ENCODE measurements around the gene RIMBP2.

RIMBP2 gene

DNA sequence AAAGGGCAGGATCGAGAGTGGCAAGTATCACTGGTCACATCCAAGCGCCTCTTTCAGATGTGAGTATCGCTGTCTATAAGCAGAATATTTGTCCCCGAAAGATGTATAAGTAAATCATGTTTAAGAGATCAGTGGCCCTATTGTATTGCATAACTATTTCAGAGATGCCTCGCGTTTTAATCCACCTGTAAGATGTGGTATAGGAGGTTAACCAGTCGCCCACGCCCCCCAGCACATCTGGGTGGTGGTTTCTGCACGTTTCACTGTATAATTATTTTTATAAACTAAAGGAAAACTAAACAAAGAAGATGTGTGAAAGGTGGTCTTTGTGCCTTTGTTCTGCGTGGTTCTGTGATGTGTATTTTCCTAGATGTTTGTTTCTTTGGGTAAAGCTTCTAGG lies 28.9 kb downstream of the RIMBP2 start:
- in situ Hi-C loops (cut with MboI; ENCODE audit: low sequenced_read_pairs), result no loop called here

GRCh38 chr12:130686511-130686991 lies 29.5 kb downstream of the RIMBP2 start:
- in situ Hi-C loops (cut with MboI; ENCODE audit: low sequenced_read_pairs), result no loop called here

DNA sequence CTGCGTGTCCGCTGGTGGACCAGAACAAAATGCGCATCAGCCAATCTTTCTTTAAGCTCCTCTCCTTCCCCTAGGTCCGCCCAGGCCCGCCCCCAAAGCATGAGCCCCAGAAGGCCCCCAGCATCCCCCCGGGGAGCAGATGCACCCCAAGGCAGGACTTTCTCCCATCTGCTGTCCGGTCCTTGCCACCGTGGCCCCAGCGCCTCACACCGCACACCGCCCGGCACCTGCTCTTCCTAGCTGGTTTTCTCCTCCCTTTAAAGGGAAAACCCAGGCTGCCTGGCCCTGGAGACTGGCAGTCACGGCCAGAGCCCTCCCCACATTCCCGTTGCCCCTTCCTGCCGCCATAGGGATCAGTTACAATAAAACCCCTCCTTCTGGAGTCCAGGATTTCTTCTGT lies 30.2 kb downstream of the RIMBP2 start:
- in situ Hi-C loops (cut with MboI; ENCODE audit: low sequenced_read_pairs), result no loop called here

DNA sequence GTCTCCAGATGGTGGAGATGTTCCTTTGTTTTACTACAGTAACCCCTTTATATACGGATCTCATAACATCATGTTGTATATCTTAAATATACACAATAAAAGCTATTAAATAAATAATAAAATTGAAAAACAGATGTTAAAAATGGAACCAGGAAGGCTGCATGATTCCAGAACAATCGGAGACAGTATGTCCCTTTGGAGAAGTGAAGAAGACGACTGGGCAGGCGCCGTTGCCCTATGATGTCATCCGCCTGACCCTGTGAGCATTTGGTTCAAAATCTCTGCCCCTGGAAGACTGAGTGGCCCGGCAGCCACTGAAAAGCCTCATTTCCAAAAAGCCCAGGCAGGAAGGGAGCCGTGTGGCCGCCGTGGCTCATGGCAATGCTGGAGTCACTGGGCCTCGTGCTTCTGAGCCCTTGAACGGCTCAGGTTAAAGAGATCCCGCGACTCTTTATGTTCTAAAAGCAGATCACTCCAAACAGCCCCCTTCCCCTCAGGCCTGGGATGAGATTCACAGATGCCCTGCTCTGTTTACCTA lies 30.8 kb downstream of the RIMBP2 start:
- in situ Hi-C loops (cut with MboI; ENCODE audit: low sequenced_read_pairs), result no loop called here

DNA sequence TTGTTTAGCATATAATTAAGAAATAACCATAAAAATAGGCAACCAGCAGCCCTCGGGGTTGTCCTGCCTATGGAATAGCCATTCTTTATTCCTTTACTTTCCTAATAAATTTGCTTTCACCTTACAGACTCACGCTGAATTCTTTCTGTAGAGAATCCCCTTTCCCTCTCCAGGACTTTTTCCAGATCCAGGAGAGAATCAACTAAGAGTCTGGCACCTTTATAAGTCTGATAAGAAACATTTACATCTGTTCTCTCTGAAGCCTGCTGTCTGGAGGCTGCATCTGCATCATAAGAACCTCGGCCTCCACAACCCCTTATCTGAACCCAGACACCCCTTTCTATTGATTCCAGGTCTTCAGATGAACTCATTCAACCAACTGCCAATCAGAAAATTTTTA lies 32.3 kb downstream of the RIMBP2 start:
- in situ Hi-C loops (cut with MboI; ENCODE audit: low sequenced_read_pairs), result no loop called here

DNA sequence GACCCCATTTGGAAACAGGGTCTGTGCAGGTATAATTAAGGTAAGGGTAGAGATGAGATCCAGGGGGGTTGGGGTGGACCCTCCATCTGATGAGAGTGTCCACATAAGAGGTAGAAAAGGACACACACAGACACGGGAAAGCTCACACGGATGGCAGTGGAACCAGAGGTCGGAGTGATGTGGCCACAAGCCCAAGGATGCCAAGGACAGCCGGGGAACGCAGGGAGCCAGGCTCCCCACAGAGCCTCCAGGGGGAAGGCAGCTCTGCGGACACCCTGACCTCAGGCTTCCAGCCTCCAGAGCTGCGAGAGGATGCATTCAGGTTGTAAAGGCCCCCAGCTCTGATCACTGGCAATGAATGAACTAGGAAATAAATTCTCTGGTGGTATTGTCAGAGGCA lies 33.0 kb downstream of the RIMBP2 start:
- in situ Hi-C loops (cut with MboI; ENCODE audit: low sequenced_read_pairs), result no loop called here

DNA sequence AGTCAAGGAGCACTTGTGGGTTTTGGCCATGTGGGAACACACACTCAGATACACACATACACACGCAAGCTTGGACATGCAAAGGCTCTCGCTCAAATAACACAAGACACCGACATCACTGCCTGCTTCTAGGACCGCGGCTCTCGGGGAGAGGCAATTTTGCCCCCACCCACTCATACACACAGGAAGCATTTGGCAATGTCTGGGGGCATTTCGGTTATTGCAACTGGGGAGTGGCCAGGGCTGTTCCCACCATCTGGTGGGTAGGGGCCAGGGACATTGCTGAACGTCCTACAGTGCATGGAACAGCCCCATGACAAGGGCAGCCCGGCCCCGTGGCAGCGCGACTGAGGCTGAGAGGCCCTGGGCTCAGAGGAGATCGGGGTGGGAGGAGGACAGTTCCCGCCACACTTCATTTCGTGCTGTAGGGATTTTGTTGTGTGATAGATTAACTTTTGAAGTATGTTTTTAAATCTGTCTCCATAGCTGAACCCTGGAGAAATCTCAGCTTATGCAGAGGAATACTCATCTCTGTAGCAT lies 35.6 kb downstream of the RIMBP2 start:
- in situ Hi-C loops (cut with MboI; ENCODE audit: low sequenced_read_pairs), result no loop called here

DNA sequence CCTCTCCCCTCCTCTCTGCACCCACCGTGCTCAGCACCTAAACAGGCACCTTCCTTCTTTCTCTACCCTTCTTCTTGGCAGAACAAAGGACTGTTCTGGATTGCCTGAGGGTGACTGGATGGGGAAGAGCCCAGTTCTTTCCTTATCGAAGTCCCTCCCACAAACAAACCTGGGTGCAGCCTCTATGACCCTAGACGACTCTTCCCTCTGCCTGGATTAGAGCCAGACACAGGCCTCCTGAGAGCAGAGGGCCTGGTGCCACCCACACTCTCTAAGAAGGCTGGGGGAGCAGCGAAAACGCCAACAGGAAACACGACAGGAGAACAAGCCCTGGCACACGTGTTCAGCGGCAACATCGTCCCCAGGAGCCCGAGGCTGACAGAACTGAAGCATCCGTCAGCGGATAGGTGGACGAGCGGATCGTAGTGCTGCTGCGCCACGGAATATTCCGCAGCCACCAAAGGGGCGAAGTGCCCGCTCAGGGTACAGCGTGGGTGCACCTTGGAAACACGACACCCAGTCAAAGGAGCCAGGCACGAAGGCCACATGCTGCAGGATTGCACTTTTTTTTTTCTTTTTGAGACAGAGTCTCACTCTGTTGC lies 38.0 kb downstream of the RIMBP2 start:
- in situ Hi-C loops (cut with MboI; ENCODE audit: low sequenced_read_pairs), result no loop called here

- in situ Hi-C loops (cut with MboI; ENCODE audit: low sequenced_read_pairs), result no loop called here
Observed at GRCh38 chr12:130675791-130676190, 40.3 kb downstream of the RIMBP2 start.

DNA sequence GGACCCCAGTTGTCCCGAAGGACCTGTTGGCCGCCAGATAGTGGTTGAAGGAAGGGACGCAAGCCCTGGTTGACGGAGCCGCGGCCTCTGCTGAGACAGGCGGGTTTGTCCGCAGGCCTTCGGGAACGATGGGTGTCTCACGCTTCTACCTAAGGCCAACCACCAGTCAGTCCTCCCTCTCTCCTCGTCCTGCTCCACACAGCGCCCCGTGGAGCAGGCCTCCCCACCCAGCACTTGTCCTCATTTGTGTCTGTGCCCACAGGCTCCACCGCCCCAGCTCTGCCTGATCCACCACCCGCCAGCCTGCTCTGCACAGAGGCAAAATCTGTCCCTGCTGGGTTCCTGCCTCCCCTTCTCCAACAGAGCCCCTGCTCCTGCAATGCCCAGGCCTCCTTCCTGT lies 41.0 kb downstream of the RIMBP2 start:
- in situ Hi-C loops (cut with MboI; ENCODE audit: low sequenced_read_pairs), result no loop called here

DNA sequence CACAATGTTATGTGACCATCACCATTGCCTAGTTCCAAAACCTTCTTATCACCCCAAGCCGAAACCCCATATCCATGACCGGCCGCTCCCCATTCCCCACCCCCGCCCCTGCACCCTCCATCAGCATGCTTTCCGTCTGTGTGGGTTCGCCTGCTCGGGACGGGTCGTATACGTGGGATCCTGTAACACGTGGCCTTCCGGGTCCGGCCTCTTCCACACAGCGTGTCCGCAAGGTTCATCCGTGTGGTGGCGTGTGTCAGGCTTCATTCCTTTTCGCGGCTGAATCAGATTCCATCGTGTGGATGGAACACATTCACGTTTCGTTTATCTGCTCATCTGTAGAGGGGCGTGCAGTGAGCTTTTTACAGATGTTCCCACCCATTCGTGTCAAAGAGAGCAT lies 41.4 kb downstream of the RIMBP2 start:
- in situ Hi-C loops (cut with MboI; ENCODE audit: low sequenced_read_pairs), result no loop called here

- in situ Hi-C loops (cut with MboI; ENCODE audit: low sequenced_read_pairs), result no loop called here
Observed at GRCh38 chr12:130673036-130673705, 42.9 kb downstream of the RIMBP2 start.

DNA sequence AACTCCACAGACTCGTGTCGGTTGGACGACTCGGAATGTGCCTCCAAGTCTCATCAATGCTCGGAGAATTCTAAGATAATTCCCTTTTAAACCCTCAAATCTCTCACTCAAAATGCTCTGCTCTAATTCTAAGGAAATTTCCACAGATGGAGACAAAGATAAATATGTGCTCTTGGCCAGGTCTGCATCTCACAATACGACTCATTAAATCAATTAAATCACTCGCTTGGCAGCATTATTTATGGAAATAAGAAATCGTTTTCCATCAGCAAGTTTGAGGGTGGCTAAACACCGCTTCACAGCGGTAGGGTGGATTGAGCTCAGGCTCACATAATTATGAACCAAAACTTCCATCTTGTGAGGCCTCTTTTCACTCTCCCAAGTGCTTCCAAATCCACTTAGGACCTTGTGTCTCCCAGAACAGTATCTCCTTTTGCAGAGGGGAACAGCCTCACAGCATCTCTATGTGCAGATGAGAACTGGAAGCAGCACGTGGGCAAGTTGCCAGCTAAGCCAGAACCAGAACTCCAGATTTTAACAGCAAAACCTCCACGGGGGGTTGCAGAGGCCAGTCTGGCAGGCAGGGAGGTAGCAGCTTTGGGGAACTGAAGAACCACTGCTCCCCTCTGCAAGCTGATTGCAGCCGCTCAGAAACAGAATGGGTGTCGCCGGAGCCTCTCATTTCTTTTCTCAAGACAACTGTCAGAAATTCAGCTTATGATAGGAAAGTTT lies 43.8 kb downstream of the RIMBP2 start:
- in situ Hi-C loops (cut with MboI; ENCODE audit: low sequenced_read_pairs), result no loop called here

DNA sequence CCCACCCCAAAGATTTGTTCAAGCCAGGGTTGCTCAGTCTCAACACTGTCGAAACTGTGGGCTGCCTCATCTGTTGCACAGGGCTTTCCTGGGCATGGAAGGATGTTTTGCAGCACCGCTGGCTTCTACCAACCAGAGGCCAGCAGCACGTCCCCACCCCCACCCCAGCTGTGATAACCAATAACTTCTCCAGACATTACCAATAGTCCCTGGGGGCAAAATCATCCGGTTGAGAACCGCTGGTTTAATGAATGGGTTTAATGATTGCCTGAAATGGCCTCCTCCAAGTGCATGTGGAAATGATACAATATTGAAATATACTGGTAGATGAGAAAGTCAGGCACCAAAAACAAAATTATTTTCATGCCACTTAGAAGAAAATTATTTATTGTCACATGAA lies 44.5 kb downstream of the RIMBP2 start:
- in situ Hi-C loops (cut with MboI; ENCODE audit: low sequenced_read_pairs), result no loop called here

GRCh38 chr12:130669797-130670196 lies 46.3 kb downstream of the RIMBP2 start:
- in situ Hi-C loops (cut with MboI; ENCODE audit: low sequenced_read_pairs), result no loop called here

- in situ Hi-C loops (cut with MboI; ENCODE audit: low sequenced_read_pairs), result no loop called here
Observed at GRCh38 chr12:130669205-130669557, 46.9 kb downstream of the RIMBP2 start.

DNA sequence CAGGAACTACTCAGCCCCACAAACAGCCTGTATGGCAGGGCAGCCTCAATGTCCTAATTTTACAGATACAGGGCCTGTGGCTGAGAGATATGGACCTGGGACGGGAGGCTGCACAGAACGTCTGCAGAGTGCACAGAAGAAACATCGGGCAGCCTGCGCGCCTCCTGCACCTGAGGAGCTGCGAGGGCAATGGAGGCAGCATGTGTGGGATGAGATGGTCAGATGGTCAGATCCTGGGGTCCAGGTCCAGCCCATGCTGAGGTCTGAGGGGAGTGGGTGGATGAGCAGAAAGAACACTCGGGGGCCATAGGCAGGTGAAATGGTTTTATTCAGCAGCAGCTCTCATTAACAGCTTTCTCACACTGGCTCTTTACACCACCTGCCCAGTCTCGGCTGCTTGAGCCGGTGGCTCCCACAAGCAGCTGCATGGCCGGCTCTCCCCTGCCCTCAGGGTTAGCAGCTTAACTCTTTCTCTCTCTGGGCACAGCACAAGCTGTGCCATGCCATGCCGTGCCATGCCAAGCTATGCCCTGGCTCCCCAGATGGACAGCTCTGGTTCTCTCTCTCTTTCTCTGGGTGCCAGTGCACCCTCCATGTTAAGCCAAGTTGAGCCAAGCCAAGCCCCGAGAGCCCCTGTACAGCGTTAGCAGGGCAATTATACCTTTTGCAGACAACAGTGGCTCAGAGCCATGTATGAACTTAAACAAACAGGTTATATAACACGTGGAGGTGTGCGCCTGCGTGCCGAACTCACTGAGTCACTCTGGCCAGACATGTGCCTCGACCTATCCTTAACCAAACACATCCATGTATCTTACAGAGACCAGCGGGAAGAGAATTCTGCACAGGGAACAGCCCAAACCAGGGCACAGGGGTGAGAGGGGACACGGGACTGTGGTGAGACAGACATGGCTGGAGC lies 47.6 kb downstream of the RIMBP2 start:
- in situ Hi-C loops (cut with MboI; ENCODE audit: low sequenced_read_pairs), result no loop called here

DNA sequence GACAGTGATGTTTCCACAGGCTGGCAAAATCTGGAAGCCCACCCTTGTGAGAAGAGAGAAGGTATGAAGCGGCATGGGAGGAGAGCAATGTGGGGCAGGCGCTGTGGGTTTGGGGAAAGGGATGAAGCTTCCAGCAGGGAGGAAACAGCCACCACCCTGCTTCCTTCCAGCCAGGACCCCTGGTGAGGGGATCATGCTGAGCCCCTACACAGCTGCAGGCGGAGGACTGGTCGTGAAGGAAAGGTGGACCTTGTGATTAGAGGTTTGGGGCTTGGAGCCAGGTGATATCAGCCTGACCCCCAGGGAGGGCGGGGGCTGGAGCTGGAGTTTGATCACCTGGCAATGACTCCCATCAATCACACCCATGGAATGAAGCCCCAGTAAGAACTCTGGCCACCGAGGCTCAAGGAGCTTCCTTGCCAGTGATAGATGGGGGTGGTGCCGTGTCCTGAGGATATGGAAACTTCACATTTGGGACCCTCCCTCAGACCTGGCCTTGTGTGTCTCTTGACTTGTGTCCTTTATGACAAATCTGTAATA lies 48.6 kb downstream of the RIMBP2 start:
- in situ Hi-C loops (cut with MboI; ENCODE audit: low sequenced_read_pairs), result no loop called here

GRCh38 chr12:130666645-130667044 lies 49.5 kb downstream of the RIMBP2 start:
- in situ Hi-C loops (cut with MboI; ENCODE audit: low sequenced_read_pairs), result no loop called here

DNA sequence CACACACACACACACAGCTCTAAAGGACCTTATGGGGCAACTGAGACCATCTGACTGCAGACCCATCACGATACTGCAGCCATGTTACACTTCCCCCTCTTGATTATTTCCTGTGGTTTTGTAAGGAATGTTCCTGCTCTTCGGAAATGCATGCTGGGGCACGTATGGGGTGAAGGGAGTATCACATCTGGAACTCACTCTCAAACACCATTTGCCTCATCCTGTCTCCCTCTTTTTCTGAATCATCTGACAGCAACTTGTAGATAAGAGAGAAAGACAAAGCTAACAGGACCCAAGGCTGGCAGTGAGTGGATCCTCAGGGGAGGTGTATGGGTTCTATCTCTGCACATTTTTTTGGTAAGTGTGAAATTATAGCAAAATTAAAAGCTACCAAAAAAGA lies 50.3 kb downstream of the RIMBP2 start:
- in situ Hi-C loops (cut with MboI; ENCODE audit: low sequenced_read_pairs), result no loop called here
